Measurements from ENCODE around the gene COQ10A. TPM values are rescaled to one million over a fixed set of nuclear protein-coding genes. Genes with fewer than 3 reads are reported as not detected.

Gene COQ10A
- polyA plus RNA-seq, 10 donors: 13.8 to 34.9 (median 18.4) TPM

DNA sequence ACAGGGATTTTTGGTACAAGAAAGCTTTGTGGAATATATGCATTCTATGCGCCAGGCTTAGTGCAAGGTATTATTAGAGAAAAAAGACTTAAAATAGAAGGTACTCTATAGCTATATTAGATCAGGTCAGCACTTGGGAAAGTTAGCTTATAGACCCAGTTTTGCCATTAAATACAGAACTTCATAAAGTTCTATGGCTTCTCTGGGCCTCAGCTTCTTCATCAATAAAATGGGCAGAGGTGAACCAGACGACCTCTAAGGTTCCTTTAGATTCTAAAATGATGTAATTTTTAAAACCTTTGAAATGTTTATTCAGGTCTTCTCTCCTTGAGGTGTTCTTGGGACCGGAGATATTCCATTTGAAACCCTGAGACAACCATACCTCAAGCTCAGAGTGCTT is 42.0 kb downstream of the COQ10A start:
- no peak for DNase-seq

DNA sequence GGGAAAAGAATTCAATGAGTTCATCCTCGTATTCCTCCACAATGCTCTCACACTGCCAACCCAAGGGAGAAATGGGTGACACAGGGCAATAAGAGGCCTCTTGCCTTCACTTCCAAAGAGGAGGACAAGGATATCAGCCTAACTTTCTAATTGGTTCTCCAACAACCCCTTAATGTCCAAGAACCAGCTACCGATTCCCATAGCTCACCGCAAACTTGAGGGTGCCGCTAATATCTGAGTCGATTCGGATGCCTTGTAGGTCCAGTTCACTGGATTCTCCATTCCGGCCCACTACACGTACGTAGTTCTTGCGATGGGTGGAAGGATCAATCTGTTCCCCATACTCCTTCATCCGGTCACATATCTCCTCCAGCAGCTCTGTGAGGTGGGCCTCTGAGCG is 44.3 kb downstream of the COQ10A start:
- DNase-seq: no peak

DNA sequence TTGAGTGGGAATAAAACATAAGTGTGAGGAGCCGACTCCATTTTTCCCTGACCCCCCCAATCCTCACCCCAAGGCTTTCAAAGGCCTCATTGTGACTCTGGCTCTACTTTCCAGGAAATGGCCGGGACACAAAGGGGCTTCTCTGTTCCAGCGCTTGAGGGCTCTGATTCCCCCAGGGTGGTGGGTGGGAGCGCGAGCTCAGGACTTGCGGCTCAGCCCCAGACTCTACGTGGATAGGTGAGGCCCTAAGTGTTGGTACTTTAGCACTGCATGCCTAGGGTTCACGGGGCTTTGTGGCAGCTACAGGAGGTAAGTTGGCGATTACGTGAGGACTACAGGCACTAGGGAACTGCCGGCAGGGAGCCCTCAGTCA is 48.5 kb downstream of the COQ10A start:
- no peak for DNase-seq

DNA sequence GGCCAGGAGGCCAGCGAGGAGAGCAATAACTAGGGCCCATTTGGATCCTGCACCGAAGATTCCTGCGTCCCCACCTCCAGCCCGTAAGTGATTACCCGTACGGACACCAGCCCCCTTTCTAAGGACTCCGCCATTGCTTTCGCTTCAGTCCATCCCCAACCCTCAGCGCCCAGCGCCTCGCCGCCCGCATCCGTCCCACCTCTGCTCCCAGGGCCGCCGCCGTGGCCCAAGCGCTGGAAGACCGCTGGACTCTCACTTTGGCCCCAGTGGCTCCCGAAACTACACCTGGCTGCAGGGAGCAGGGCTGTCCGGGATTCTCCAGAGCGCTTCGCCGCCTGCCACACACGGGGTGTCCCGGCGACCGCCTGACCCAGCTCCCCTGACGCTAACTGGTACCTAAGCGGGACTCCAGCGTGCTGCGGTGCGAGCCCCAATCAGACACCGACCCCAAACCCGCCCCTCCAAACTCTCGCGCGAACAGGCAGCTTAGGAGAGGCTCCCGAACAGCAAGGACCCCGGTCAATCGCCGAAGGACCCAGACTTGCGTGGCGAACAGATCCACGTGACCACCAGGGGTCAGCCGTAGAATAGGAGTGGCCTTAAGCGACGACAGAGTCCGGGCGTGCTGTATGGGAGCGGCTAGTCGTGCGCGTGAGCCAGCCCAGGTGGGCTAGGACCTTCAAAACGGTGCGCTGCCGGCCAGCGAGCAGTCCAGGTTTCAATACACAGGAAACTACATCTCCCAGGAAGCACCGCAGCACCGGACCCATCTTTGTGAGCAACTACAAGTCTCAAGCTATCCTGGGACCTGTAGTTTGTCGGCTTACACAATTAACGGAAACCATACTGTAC is 49.1 kb downstream of the COQ10A start, which contains the start of gene CNPY2:
Gene CNPY2, minus strand, starts transcription at position 367 of the 852 bp plus-strand sequence. CDS start 771 bp downstream, outside the sequence.
- peak; percentile 95 to 99 (median 96) for DNase-seq

DNA sequence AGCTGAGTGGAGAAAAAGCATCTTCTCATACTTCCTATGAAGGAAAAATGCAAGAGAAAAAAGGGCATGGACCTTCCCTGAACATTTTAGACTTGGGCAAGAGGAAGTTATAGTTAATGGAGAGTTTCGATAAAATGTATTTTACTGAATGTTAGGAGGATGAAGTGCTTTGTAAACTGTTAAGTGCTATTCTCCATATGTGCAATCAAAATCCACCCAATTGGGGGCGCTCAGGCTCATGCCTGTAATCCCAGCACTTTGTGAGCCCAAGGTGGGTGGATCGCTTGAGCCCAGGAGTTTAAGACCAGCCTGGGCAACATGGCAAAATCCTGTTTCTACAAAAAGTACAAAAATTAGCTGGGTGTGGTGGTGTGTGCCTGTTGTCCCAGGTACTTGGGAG is 50.9 kb downstream of the COQ10A start:
- DNase-seq: no peak

Other genes starting within 250 kb of the COQ10A start
- 10 to 100 TPM in 1 of 10 donors, 1 to 10 TPM in 9; 5.5 to 11.3 (median 7.8) TPM for gene IKZF4, start 245.9 kb upstream of the COQ10A start, polyA plus RNA-seq (ENCODE audit: insufficient read length in 10 of 10)
- 100 to 1,000 TPM in 8 of 10 donors, 10 to 100 TPM in 2; 79.8 to 679 (median 311) TPM for gene RPS26, start 225.0 kb upstream of the COQ10A start, polyA plus RNA-seq (ENCODE audit: insufficient read length in 10 of 10)
- 100 to 1,000 TPM in 9 of 10 donors, 10 to 100 TPM in 1; 83.9 to 228 (median 151) TPM for gene ERBB3, start 186.8 kb upstream of the COQ10A start, polyA plus RNA-seq (ENCODE audit: insufficient read length in 10 of 10)
- 100 to 1,000 TPM in 8 of 10 donors, 10 to 100 TPM in 2; 93.0 to 121 (median 109) TPM for gene PA2G4, start 162.4 kb upstream of the COQ10A start, polyA plus RNA-seq (ENCODE audit: insufficient read length in 10 of 10)
- gene RPL41, start 150.3 kb upstream of the COQ10A start, polyA plus RNA-seq (ENCODE audit: insufficient read length in 10 of 10): 1,000 to 10,000 TPM; 4,692 to 6,543 (median 5,537) TPM
- 1 to 10 TPM; 3.4 to 6.3 (median 4.6) TPM for gene ZC3H10, start 148.7 kb upstream of the COQ10A start, polyA plus RNA-seq (ENCODE audit: insufficient read length in 10 of 10)
- 10 to 100 TPM; 64.1 to 91.1 (median 79.6) TPM for gene ESYT1, start 138.7 kb upstream of the COQ10A start, polyA plus RNA-seq (ENCODE audit: insufficient read length in 10 of 10)
- gene MYL6B, start 114.4 kb upstream of the COQ10A start, polyA plus RNA-seq (ENCODE audit: insufficient read length in 10 of 10): 100 to 1,000 TPM; 502 to 996 (median 790) TPM
- 1,000 to 10,000 TPM; 1,255 to 1,671 (median 1,389) TPM for gene MYL6, start 108.6 kb upstream of the COQ10A start, polyA plus RNA-seq (ENCODE audit: insufficient read length in 10 of 10)
- 10 to 100 TPM; 49.9 to 75.2 (median 61.1) TPM for gene SMARCC2, start 77.5 kb upstream of the COQ10A start, polyA plus RNA-seq (ENCODE audit: insufficient read length in 10 of 10)
- gene RNF41, start 45.0 kb upstream of the COQ10A start, polyA plus RNA-seq (ENCODE audit: insufficient read length in 10 of 10): 10 to 100 TPM; 31.6 to 52.0 (median 41.4) TPM
- gene NABP2, start 42.6 kb upstream of the COQ10A start, polyA plus RNA-seq (ENCODE audit: insufficient read length in 10 of 10): 10 to 100 TPM; 13.7 to 22.0 (median 19.3) TPM
- 1 to 10 TPM in 1 of 10 donors, under 1 TPM in 7, not detected in 2; 0.32 to 1.0 (median 0.55) TPM for gene SLC39A5, start 36.9 kb upstream of the COQ10A start, polyA plus RNA-seq (ENCODE audit: insufficient read length in 10 of 10)
- 10 to 100 TPM; 14.1 to 21.7 (median 18.1) TPM for gene ANKRD52, start 8.6 kb upstream of the COQ10A start, polyA plus RNA-seq (ENCODE audit: insufficient read length in 10 of 10)
- 100 to 1,000 TPM; 166 to 293 (median 221) TPM for gene CS, start 33.4 kb downstream of the COQ10A start, polyA plus RNA-seq (ENCODE audit: insufficient read length in 10 of 10)
- gene CNPY2, start 49.0 kb downstream of the COQ10A start, polyA plus RNA-seq (ENCODE audit: insufficient read length in 10 of 10): 10 to 100 TPM; 45.4 to 75.7 (median 52.2) TPM
- gene PAN2, start 67.1 kb downstream of the COQ10A start, polyA plus RNA-seq (ENCODE audit: insufficient read length in 10 of 10): 10 to 100 TPM; 26.3 to 67.2 (median 45.8) TPM
- gene IL23A, start 71.9 kb downstream of the COQ10A start, polyA plus RNA-seq (ENCODE audit: insufficient read length in 10 of 10): under 1 TPM in 9 of 10 donors, not detected in 1; 0.19 to 0.90 (median 0.61) TPM
- gene STAT2, start 93.2 kb downstream of the COQ10A start, polyA plus RNA-seq (ENCODE audit: insufficient read length in 10 of 10): 10 to 100 TPM; 39.6 to 94.7 (median 59.4) TPM
- gene APOF, start 95.9 kb downstream of the COQ10A start, polyA plus RNA-seq (ENCODE audit: insufficient read length in 10 of 10): under 1 TPM in 2 of 10 donors, not detected in 8; 0.09 to 0.15 TPM
- gene TIMELESS, start 182.5 kb downstream of the COQ10A start, polyA plus RNA-seq (ENCODE audit: insufficient read length in 10 of 10): 10 to 100 TPM; 11.5 to 22.6 (median 14.6) TPM
- gene MIP, start 187.7 kb downstream of the COQ10A start, polyA plus RNA-seq (ENCODE audit: insufficient read length in 10 of 10): under 1 TPM in 1 of 10 donors, not detected in 9; 0.07 TPM
- gene SPRYD4, start 201.6 kb downstream of the COQ10A start, polyA plus RNA-seq (ENCODE audit: insufficient read length in 10 of 10): 1 to 10 TPM; 1.3 to 3.3 (median 1.8) TPM
- gene GLS2, start 221.2 kb downstream of the COQ10A start, polyA plus RNA-seq (ENCODE audit: insufficient read length in 10 of 10): under 1 TPM in 5 of 10 donors, not detected in 5; 0.15 to 0.39 (median 0.19) TPM

All from muscle of back (tissue), 11 donors.